Esophagus squamous epithelium (tissue), 5 donors: Measurements from ENCODE around the gene GRIK3. TPM values are rescaled to one million over a fixed set of nuclear protein-coding genes. Genes with fewer than 3 reads are reported as not detected.

Experiments used
- DNase-seq: peaks from one replicate; lab custom pipeline; 2025; lab: John Stamatoyannopoulos, UW
- H3K27ac ChIP-seq, 4 donors: fragments of 200-600 bp; sonication (generic); one replicate each; pipeline ENCODE4 v1.5.1; 2016 to 2019; ENCODE audit warnings: mild to moderate bottlenecking in 1 of 4
- H3K27me3 ChIP-seq, 4 donors: fragments of 200-600 bp; sonication (generic); 1 replicate in 3 of 4; 2 replicates in 1 of 4; pipeline versions ENCODE4 v1.5.1 to v1.6.0; 2017 to 2021; ENCODE audit warnings: antibody characterized with exemption in 1 of 4
- H3K36me3 ChIP-seq, 3 donors: fragments of 200-600 bp; sonication (generic); one replicate each; pipeline ENCODE4 v1.5.1; 2016 to 2019
- H3K4me1 ChIP-seq, 3 donors: fragments of 200-600 bp; sonication (generic); one replicate each; pipeline ENCODE4 v1.5.1; 2017 to 2019
- H3K4me3 ChIP-seq, 4 donors: fragments of 200-600 bp; sonication (generic); 1 replicate in 3 of 4; 2 replicates in 1 of 4; pipeline ENCODE4 v1.5.1; 2016 to 2019; ENCODE audit warnings: mild to moderate bottlenecking in 2 of 4, moderate library complexity in 1 of 4
- H3K9me3 ChIP-seq, 3 donors: fragments of 200-600 bp; sonication (generic); one replicate each; pipeline ENCODE4 v1.5.1; 2016 to 2019
- CTCF ChIP-seq, 6 experiments: fragments of 450-650 bp in 4 of 6; fragments of 200-600 bp in 2 of 6; sonication (generic) in 2 of 6; IDR thresholded peaks; one replicate each; pipeline ENCODE4 v1.5.1; 2016 to 2019; ENCODE audit warnings: antibody characterized with exemption in 6 of 6, mild to moderate bottlenecking in 4 of 6, moderate library complexity in 4 of 6
- POLR2A ChIP-seq, 4 donors: fragments of 450-650 bp; IDR thresholded peaks; one replicate each; pipeline ENCODE4 v1.6.1; 2017; ENCODE audit warnings: antibody characterized with exemption in 4 of 4, mild to moderate bottlenecking in 4 of 4, moderate library complexity in 3 of 4
- WGBS, 2 donors: methylation state at CpG; one replicate each; pipeline ENCODE4 v1.1.5; 2018; 5-methylcytosine and 5-hydroxymethylcytosine counted together
- intact Hi-C: fragments of 100-400 bp; cut with DNase I; formaldehyde crosslinking; loops from one replicate; pipeline ENCODE4 v1.15.0; 2022
- total RNA-seq, 4 donors: library from RNA; depleted of rRNA; stranded (reverse); fragments of >200 nt; gene quantifications; one replicate each; pipeline ENCODE4 v1.1.0, GENCODE V29; 2016
- donor health status: DM: yes; HTN: yes; CAD: no.

The GRIK3 gene
- total RNA-seq, 4 donors from 2014 or later = 0.11 to 0.38 (median 0.21) TPM; not detected in 1

GRCh38 chr1:36986241-36986985 lies 47.9 kb downstream of the GRIK3 start:
- Histone ChIP-seq H3K4me1 (peaks cover 0 to 18% (median 5%) of the 10 kb centered on the region in 3 donors), H3K27me3 (peaks cover 0 to 60% (median 0%) of the 10 kb centered on the region in 4 donors), H3K4me3 (no peak overlapping the region), H3K36me3 (no peaks in the 10 kb centered on the region), H3K27ac (no peak overlapping the region), H3K9me3 (no peaks in the 10 kb centered on the region)
- intact Hi-C loops = no loop called here
- WGBS, 2 donors = 70 to 87% methylated on average over 5 to 6 of the region's 6 CpGs
- no peak for TF ChIP-seq CTCF (IDR thresholded peaks at IDR 0.05)
- no peak for TF ChIP-seq POLR2A (IDR thresholded peaks at IDR 0.05)
- no peak for DNase-seq

GRCh38 chr1:36984675-36985074 lies 49.6 kb downstream of the GRIK3 start:
- H3K27ac ChIP-seq = no peak overlapping the region
- H3K36me3 ChIP-seq = no peaks in the 10 kb centered on the region
- no peak overlapping the region for H3K4me3 ChIP-seq
- peaks cover 0 to 63% (median 0%) of the 10 kb centered on the region in 4 donors for H3K27me3 ChIP-seq
- peaks cover 0 to 16% (median 5%) of the 10 kb centered on the region in 3 donors for H3K4me1 ChIP-seq
- DNase-seq = no peak
- no peak for TF ChIP-seq CTCF (IDR thresholded peaks at IDR 0.05)
- no peak for TF ChIP-seq POLR2A (IDR thresholded peaks at IDR 0.05)
- no peaks in the 10 kb centered on the region for H3K9me3 ChIP-seq
- WGBS, 2 donors = 58 to 84% methylated on average over 5 to 6 of the region's 9 CpGs
- intact Hi-C loops = no loop called here

GRCh38 chr1:36984026-36984425 lies 50.3 kb downstream of the GRIK3 start:
- Histone ChIP-seq H3K4me1 (peaks cover 0 to 9% (median 4%) of the 10 kb centered on the region in 3 donors), H3K27me3 (peaks cover 0 to 63% (median 0%) of the 10 kb centered on the region in 4 donors)

GRCh38 chr1:36982709-36983108 lies 51.6 kb downstream of the GRIK3 start:
- WGBS, 2 donors = 0 to 28% methylated on average over 1 to 7 of the region's 13 CpGs
- no peak for DNase-seq
- Histone ChIP-seq H3K4me1 (no peaks in the 10 kb centered on the region), H3K27me3 (peaks cover 0 to 72% (median 0%) of the 10 kb centered on the region in 4 donors), H3K36me3 (no peaks in the 10 kb centered on the region), H3K27ac (no peak overlapping the region), H3K9me3 (no peaks in the 10 kb centered on the region), H3K4me3 (no peak overlapping the region)
- intact Hi-C loops = no loop called here
- no peak for TF ChIP-seq CTCF (IDR thresholded peaks at IDR 0.05)
- no peak for TF ChIP-seq POLR2A (IDR thresholded peaks at IDR 0.05)

More at GRCh38 chr1:36984026-36984425, 50.3 kb downstream of the GRIK3 start:
- WGBS, 2 donors = 67 to 76% methylated on average over 5 to 6 of the region's 6 CpGs
- no peak overlapping the region for H3K27ac ChIP-seq
- H3K36me3 ChIP-seq = no peaks in the 10 kb centered on the region
- TF ChIP-seq CTCF (IDR thresholded peaks at IDR 0.05) (no peak), POLR2A (IDR thresholded peaks at IDR 0.05) (no peak)
- no peak for DNase-seq
- H3K4me3 ChIP-seq = no peak overlapping the region
- intact Hi-C loops = no loop called here
- no peaks in the 10 kb centered on the region for H3K9me3 ChIP-seq
